ENCODE measurements around the gene DLG1. TPM values are rescaled to one million over a fixed set of nuclear protein-coding genes. Genes with fewer than 3 reads are reported as not detected.

DLG1 gene
- total RNA-seq, 1 donor from 2014 or later: 60.1 TPM

- intact Hi-C loops (cut with micrococcal nuclease): no loop called here
- peaks cover 52% of the 10 kb centered on the region for H3K27me3 ChIP-seq (ENCODE audit: low read depth)
These were observed 273.3 kb downstream of the DLG1 start for GRCh38 chr3:197024881-197025735.

GRCh38 chr3:197023998-197024651, 274.3 kb downstream of the DLG1 start:
- Histone ChIP-seq H3K36me3 (no peaks in the 10 kb centered on the region), H3K4me3 (peak overlapping the region; percentile 19), H3K27ac (replicated peaks) (no peak overlapping the region), H3K27me3 (ENCODE audit: low read depth) (peaks cover 46% of the 10 kb centered on the region), H3K9me3 (replicated peaks) (no peaks in the 10 kb centered on the region), H3K4me1 (peaks cover 17% of the 10 kb centered on the region)
- no peak for DNase-seq
- TF ChIP-seq CTCF (IDR thresholded peaks at IDR 0.05; ENCODE audit: borderline replicate concordance): no peak
- intact Hi-C loops (cut with micrococcal nuclease): no loop called here

More at GRCh38 chr3:197024881-197025735, 273.3 kb downstream of the DLG1 start:
- H3K27ac ChIP-seq (replicated peaks): no peak overlapping the region
- no peak for TF ChIP-seq CTCF (IDR thresholded peaks at IDR 0.05; ENCODE audit: borderline replicate concordance)
- H3K4me3 ChIP-seq: no peak overlapping the region
- DNase-seq: no peak
- H3K36me3 ChIP-seq: no peaks in the 10 kb centered on the region
- no peaks in the 10 kb centered on the region for H3K9me3 ChIP-seq (replicated peaks)
- peaks cover 26% of the 10 kb centered on the region for H3K4me1 ChIP-seq

- Histone ChIP-seq H3K27me3 (ENCODE audit: low read depth) (peaks cover 40% of the 10 kb centered on the region), H3K9me3 (replicated peaks) (no peaks in the 10 kb centered on the region), H3K4me3 (peak overlapping the region; percentile 19), H3K36me3 (no peaks in the 10 kb centered on the region), H3K4me1 (peaks cover 10% of the 10 kb centered on the region), H3K27ac (replicated peaks) (no peak overlapping the region)
- no peak for TF ChIP-seq CTCF (IDR thresholded peaks at IDR 0.05; ENCODE audit: borderline replicate concordance)
- no peak for DNase-seq
- intact Hi-C loops (cut with micrococcal nuclease): no loop called here
These were observed 275.0 kb downstream of the DLG1 start for GRCh38 chr3:197023241-197023997.

GRCh38 chr3:197022405-197023231, 275.8 kb downstream of the DLG1 start:
- Histone ChIP-seq H3K4me3 (no peak overlapping the region), H3K27ac (replicated peaks) (no peak overlapping the region), H3K9me3 (replicated peaks) (no peaks in the 10 kb centered on the region), H3K4me1 (peaks cover 9% of the 10 kb centered on the region), H3K36me3 (no peaks in the 10 kb centered on the region), H3K27me3 (ENCODE audit: low read depth) (peaks cover 40% of the 10 kb centered on the region)
- TF ChIP-seq CTCF (IDR thresholded peaks at IDR 0.05; ENCODE audit: borderline replicate concordance): no peak
- DNase-seq: no peak
- intact Hi-C loops (cut with micrococcal nuclease): no loop called here

All from left ventricle myocardium inferior (tissue), 1 donor.